ENCODE results near the gene CCDC8. TPM values are rescaled to one million over a fixed set of nuclear protein-coding genes. Genes with fewer than 3 reads are reported as not detected.

The CCDC8 gene
- total and polyA plus RNA-seq, 2 donors (not counting 3 experiments of a cell fraction or from before 2014, with no cell fraction given): 0.18 to 0.75 TPM

DNA sequence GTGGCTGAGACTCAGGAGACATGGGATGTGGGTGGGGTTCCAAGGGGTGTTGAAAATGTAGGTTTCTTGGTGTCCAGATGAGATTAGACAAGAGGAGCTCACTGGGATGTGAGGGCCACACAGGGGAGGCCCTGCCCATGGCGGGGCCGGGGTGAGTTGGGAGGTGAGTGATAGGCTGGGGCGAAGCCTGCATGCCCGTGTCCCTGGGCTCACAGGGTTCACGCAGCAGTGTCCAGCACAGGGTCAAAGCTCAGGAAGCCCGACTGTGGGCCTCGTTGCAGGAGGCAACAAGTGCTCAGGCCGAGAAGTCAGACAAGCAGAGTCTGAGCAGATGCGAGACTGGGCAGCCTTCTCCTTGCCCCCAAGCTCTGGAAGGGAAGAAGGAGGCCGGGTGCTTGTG lies 27.2 kb downstream of the CCDC8 start:
- H3K4me3 ChIP-seq (replicated peaks in 1 of 3; ENCODE audit: insufficient read depth in 1 of 3, low read depth in 1 of 3, low read length in 3 of 3): no peak overlapping the region
- no peak overlapping the region for H3K9ac ChIP-seq (replicated peaks; ENCODE audit: extremely low read depth, insufficient read depth, low read length)
- H3K79me2 ChIP-seq (ENCODE audit: control insufficient read depth, insufficient read depth, low read length): peaks cover 2% of the 10 kb centered on the region
- CTCF ChIA-PET: interaction anchor here (0.7 to 3.1 kb wide), 4 partner anchors 10 to 105 kb away, joined by 3 to 9 read pairs (median 4); no protein-coding TSS in a partner anchor
- H3K36me3 ChIP-seq (ENCODE audit: control insufficient read depth in 2 of 2, extremely low read depth in 1 of 2, insufficient read depth in 2 of 2, low read length in 2 of 2): peaks cover 22 to 59% of the 10 kb centered on the region in 2 experiments
- no peaks in the 10 kb centered on the region for H3K9me1 ChIP-seq (replicated peaks; ENCODE audit: control insufficient read depth, extremely low read depth, insufficient read depth, low read length)
- H2AFZ ChIP-seq (ENCODE audit: low read depth, low read length): no peak overlapping the region
- H3K27me3 ChIP-seq (ENCODE audit: control insufficient read depth in 2 of 2, insufficient read depth in 2 of 2, low read length in 2 of 2): no peaks in the 10 kb centered on the region
- intact Hi-C loops (cut with micrococcal nuclease): no loop called here
- dilution Hi-C loops (cut with MboI; ENCODE audit: extremely low pct_ligation_motif_present, low sequenced_read_pairs): no loop called here
- DNase-seq (ENCODE audit: low read depth, low spot score): no peak
- BruUV-seq (replicated peaks): no TSS peak
- no peaks in the 10 kb centered on the region for H4K20me1 ChIP-seq (replicated peaks; ENCODE audit: control insufficient read depth, extremely low read depth, insufficient read depth, low read length)
- POLR2A ChIA-PET: interaction anchor here (0.7 kb wide), 1 partner anchor 16 kb away, joined by 3 read pairs; no protein-coding TSS in a partner anchor
- H3K4me2 ChIP-seq (ENCODE audit: insufficient read depth, low read length): no peak overlapping the region
- H3K27ac ChIP-seq (ENCODE audit: insufficient read depth, low read depth, low read length): no peak overlapping the region
- TF ChIP-seq, protein P1, sequence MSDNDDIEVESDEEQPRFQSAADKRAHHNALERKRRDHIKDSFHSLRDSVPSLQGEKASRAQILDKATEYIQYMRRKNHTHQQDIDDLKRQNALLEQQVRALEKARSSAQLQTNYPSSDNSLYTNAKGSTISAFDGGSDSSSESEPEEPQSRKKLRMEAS (IDR thresholded peaks at IDR 0.05; ENCODE audit: insufficient read depth, insufficient read length): no peak
- TF ChIP-seq MYC (IDR thresholded peaks at IDR 0.05; ENCODE audit: low read depth, low read length) (no peak), EZH2 (IDR thresholded peaks at IDR 0.05; ENCODE audit: borderline replicate concordance, low read depth, low read length, severe bottlenecking) (no peak), POLR2A (IDR thresholded peaks at IDR 0.05; ENCODE audit: low read depth, low read length) (no peak), FOS (IDR thresholded peaks at IDR 0.05; ENCODE audit: borderline replicate concordance, insufficient read depth, low read length) (no peak), GATA2 (IDR thresholded peaks at IDR 0.05; ENCODE audit: insufficient read depth, insufficient read length, low read depth, low read length) (no peak), POLR2AphosphoS5 (IDR thresholded peaks at IDR 0.05; ENCODE audit: insufficient read depth, low read depth, low read length) (no peak), JUN (IDR thresholded peaks at IDR 0.05; ENCODE audit: borderline replicate concordance, insufficient read depth, insufficient read length, low read depth) (no peak)
- TF ChIP-seq, protein P2, sequence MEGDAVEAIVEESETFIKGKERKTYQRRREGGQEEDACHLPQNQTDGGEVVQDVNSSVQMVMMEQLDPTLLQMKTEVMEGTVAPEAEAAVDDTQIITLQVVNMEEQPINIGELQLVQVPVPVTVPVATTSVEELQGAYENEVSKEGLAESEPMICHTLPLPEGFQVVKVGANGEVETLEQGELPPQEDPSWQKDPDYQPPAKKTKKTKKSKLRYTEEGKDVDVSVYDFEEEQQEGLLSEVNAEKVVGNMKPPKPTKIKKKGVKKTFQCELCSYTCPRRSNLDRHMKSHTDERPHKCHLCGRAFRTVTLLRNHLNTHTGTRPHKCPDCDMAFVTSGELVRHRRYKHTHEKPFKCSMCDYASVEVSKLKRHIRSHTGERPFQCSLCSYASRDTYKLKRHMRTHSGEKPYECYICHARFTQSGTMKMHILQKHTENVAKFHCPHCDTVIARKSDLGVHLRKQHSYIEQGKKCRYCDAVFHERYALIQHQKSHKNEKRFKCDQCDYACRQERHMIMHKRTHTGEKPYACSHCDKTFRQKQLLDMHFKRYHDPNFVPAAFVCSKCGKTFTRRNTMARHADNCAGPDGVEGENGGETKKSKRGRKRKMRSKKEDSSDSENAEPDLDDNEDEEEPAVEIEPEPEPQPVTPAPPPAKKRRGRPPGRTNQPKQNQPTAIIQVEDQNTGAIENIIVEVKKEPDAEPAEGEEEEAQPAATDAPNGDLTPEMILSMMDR (IDR thresholded peaks at IDR 0.05; ENCODE audit: extremely low read depth in 1 of 2, insufficient read depth in 1 of 2, low read depth in 1 of 2, low read length in 2 of 2): no peak
- FAIRE-seq: no peak
- no peaks in the 10 kb centered on the region for H3K4me1 ChIP-seq (ENCODE audit: control insufficient read depth, extremely low read depth, insufficient read depth, low read length)
- no peaks in the 10 kb centered on the region for H3K9me3 ChIP-seq (replicated peaks; ENCODE audit: control insufficient read depth, insufficient read depth, low read length)
